Measurements from ENCODE around the gene PTGR3.

PTGR3 gene

GRCh38 chr18:75200605-75201280, 8.2 kb downstream of the PTGR3 start:
- no peak overlapping the region for H3K4me3 ChIP-seq (ENCODE audit: low read depth, low read length)
- no peak for DNase-seq (ENCODE audit: low read depth)
- TF ChIP-seq CTCF (IDR thresholded peaks at IDR 0.05; ENCODE audit: low read depth, low read length) = no peak
- TF ChIP-seq MYC (IDR thresholded peaks at IDR 0.05; ENCODE audit: low read depth, low read length) = no peak
- no peak for TF ChIP-seq MAX (IDR thresholded peaks at IDR 0.05; ENCODE audit: low read depth, low read length)
- no peak for TF ChIP-seq POLR2A (IDR thresholded peaks at IDR 0.05; ENCODE audit: extremely low read depth, insufficient read length)

DNA sequence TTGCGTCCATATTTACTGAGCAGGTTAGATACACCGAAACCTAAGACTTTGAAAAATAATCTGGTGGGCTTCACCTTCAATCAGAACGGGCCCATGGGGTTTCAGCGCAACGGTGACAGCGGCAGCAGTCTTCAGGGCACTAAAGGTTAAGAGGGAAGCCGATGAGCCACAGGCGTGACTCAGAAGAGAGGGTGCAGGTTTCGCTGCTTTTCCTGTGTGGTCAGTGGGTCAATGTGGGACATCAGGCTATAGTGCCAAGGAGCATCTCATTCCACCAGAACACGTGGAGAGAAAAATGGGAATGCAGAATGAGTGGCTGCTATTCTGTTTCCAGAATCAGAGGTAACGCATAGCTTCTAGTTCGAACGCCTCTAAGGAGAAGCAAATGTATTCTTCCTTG, 8.9 kb downstream of the PTGR3 start:
- TF ChIP-seq POLR2A (IDR thresholded peaks at IDR 0.05; ENCODE audit: extremely low read depth, insufficient read length) (no peak), MAX (IDR thresholded peaks at IDR 0.05; ENCODE audit: low read depth, low read length) (no peak), CTCF (IDR thresholded peaks at IDR 0.05; ENCODE audit: low read depth, low read length) (no peak), MYC (IDR thresholded peaks at IDR 0.05; ENCODE audit: low read depth, low read length) (no peak)
- H3K4me3 ChIP-seq (ENCODE audit: low read depth, low read length) = no peak overlapping the region
- DNase-seq (ENCODE audit: low read depth) = no peak

DNA sequence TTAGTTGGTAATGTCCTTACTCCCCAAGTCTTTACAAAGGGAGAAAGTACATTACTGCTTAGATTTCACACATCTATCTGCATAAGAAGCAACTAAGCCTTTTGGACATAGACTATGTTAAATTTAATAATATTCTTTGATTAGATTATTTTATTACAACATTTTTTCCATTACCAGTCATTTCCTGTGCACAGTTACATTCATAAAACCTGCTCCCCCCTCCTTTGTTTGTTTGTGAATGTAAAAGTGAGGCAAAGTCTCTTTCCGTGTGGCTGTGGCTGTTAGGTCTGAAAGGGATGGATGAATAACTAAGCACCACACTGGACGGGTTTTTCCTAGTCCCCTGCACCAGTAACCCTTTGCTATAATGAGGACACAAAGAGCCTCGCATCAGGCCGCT, 9.6 kb downstream of the PTGR3 start:
- no peak for DNase-seq (ENCODE audit: low read depth)
- TF ChIP-seq MYC (IDR thresholded peaks at IDR 0.05; ENCODE audit: low read depth, low read length) (no peak), CTCF (IDR thresholded peaks at IDR 0.05; ENCODE audit: low read depth, low read length) (no peak), POLR2A (IDR thresholded peaks at IDR 0.05; ENCODE audit: extremely low read depth, insufficient read length) (no peak), MAX (IDR thresholded peaks at IDR 0.05; ENCODE audit: low read depth, low read length) (no peak)
- H3K4me3 ChIP-seq (ENCODE audit: low read depth, low read length) = no peak overlapping the region

- TF ChIP-seq MAX (IDR thresholded peaks at IDR 0.05; ENCODE audit: low read depth, low read length) = no peak
- no peak for TF ChIP-seq POLR2A (IDR thresholded peaks at IDR 0.05; ENCODE audit: extremely low read depth, insufficient read length)
- no peak for TF ChIP-seq MYC (IDR thresholded peaks at IDR 0.05; ENCODE audit: low read depth, low read length)
- no peak for TF ChIP-seq CTCF (IDR thresholded peaks at IDR 0.05; ENCODE audit: low read depth, low read length)
- H3K4me3 ChIP-seq (ENCODE audit: low read depth, low read length) = no peak overlapping the region
- DNase-seq (ENCODE audit: low read depth) = no peak
Observed at GRCh38 chr18:75198036-75198435, 10.9 kb downstream of the PTGR3 start.

DNA sequence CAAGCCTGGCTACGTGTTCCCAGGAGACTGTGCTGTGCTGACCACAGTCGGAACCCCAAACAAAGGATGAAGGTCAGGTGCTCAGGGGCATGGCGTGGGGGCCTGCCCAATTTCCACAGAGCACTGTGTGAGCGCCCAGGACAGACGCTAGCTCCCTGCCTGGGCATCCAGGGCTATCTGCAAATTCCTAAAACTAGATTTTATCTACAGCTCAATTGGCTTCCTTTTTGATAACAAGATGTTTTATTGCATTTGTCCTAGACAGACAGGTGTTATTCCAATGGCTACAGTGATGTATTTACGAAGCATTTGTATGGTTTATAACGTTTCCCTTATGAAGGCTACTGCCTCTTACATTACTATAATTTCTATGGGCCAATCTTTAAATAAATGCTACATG, 16.0 kb downstream of the PTGR3 start:
- H3K4me3 ChIP-seq (ENCODE audit: low read depth, low read length) = no peak overlapping the region
- no peak for TF ChIP-seq MYC (IDR thresholded peaks at IDR 0.05; ENCODE audit: low read depth, low read length)
- TF ChIP-seq POLR2A (IDR thresholded peaks at IDR 0.05; ENCODE audit: extremely low read depth, insufficient read length) = no peak
- no peak for TF ChIP-seq MAX (IDR thresholded peaks at IDR 0.05; ENCODE audit: low read depth, low read length)
- TF ChIP-seq CTCF (IDR thresholded peaks at IDR 0.05; ENCODE audit: low read depth, low read length) = no peak
- DNase-seq (ENCODE audit: low read depth) = no peak
